Chondrocyte (in vitro differentiated cells): ENCODE data around the gene CACNA1C. TPM values are rescaled to one million over a fixed set of nuclear protein-coding genes. Genes with fewer than 3 reads are reported as not detected.

Experiments
- DNase-seq: peaks from one replicate; pipeline ENCODE4 v3.0.0; 2021; ENCODE audit warnings: mixed read lengths, low spot score
- H3K27ac Mint-ChIP-seq: one replicate; pipeline ENCODE4 v1.8.0; 2021; ENCODE audit warnings: mild to moderate bottlenecking, moderate library complexity, mixed read lengths; ENCODE audit not compliant: unreplicated experiment
- H3K27me3 Mint-ChIP-seq: 2 replicates; pipeline ENCODE4 v1.8.0; 2021; ENCODE audit warnings: low read depth, mixed read lengths
- H3K36me3 Mint-ChIP-seq: 2 replicates; pipeline ENCODE4 v1.8.0; 2021; ENCODE audit warnings: low read depth, mixed read lengths
- H3K4me1 Mint-ChIP-seq: 2 replicates; pipeline ENCODE4 v1.8.0; 2021; ENCODE audit warnings: low read depth, mild to moderate bottlenecking, mixed read lengths
- H3K4me3 Mint-ChIP-seq: one replicate; pipeline ENCODE4 v1.8.0; 2021; ENCODE audit warnings: mild to moderate bottlenecking, moderate library complexity, mixed read lengths; ENCODE audit not compliant: unreplicated experiment
- H3K9me3 Mint-ChIP-seq: 2 replicates; pipeline ENCODE4 v1.8.0; 2021; ENCODE audit warnings: low read depth, mixed read lengths
- CTCF ChIP-seq: fragments of 200-600 bp; sonication (generic); IDR thresholded peaks from 2 replicates; pipeline ENCODE4 v1.5.0; 2021; ENCODE audit warnings: antibody characterized with exemption, mild to moderate bottlenecking, moderate library complexity
- total RNA-seq: library from RNA; stranded (reverse); gene quantifications from 3 replicates; pipeline ENCODE4 v1.2.1, GENCODE V29; 2021

CACNA1C gene
- total RNA-seq, 1 donor from 2014 or later, result 27.0 TPM

DNA sequence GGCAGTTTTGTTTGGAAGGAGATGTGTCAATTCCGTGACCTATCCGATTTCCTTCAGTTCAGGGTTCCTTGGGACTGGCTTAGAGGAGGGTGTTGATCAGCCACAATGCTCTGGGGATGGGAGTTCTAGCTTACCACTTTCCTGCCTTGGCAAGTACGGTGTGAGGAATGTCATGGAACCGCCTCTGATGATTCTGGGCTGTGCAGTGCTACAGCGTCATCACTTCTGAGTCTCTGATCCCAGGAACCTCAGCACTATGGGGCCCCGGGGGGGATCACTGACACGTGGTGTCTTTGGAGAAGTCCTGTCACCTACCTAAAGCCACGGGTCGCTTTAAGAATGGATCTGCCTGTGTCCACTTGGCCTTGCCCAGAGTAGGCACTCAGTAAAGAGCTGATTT, 470.5 kb downstream of the CACNA1C start:
- Mint-ChIP-seq H3K27ac (no peak overlapping the region), H3K4me1 (no peaks in the 10 kb centered on the region), H3K27me3 (no peaks in the 10 kb centered on the region), H3K9me3 (peaks cover 6% of the 10 kb centered on the region), H3K4me3 (no peak overlapping the region), H3K36me3 (peaks cover 27% of the 10 kb centered on the region)
- no peak for TF ChIP-seq CTCF
- no peak for DNase-seq

- no peaks in the 10 kb centered on the region for H3K4me1 Mint-ChIP-seq
- no peak for TF ChIP-seq CTCF
- no peaks in the 10 kb centered on the region for H3K27me3 Mint-ChIP-seq
- peaks cover 6% of the 10 kb centered on the region for H3K9me3 Mint-ChIP-seq
- no peak overlapping the region for H3K27ac Mint-ChIP-seq
- no peak overlapping the region for H3K4me3 Mint-ChIP-seq
- H3K36me3 Mint-ChIP-seq, result peaks cover 28% of the 10 kb centered on the region
- no peak for DNase-seq
Measured at GRCh38 chr12:2523844-2524243, 471.1 kb downstream of the CACNA1C start.

DNA sequence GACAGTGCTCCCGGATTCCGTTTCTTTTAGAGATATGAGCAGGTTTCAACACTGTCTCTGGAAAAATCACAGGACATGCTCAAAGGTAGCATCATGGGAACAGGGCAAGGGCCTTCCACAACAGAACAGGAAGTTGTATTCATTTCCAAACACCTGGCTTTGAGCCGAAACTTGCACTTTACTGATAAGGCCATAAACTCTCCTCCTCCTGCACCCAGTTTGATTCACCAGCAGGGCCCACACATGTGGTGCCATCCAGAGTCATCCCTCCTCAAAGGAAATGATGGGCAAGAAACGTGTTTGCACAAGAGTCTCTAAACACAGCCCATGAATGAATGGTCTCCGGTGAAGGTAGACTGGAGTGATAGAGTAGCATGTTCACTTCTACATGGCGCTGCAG, 473.6 kb downstream of the CACNA1C start:
- no peak overlapping the region for H3K4me3 Mint-ChIP-seq
- H3K27ac Mint-ChIP-seq, result no peak overlapping the region
- H3K4me1 Mint-ChIP-seq, result peaks cover 6% of the 10 kb centered on the region
- DNase-seq, result no peak
- no peaks in the 10 kb centered on the region for H3K9me3 Mint-ChIP-seq
- H3K36me3 Mint-ChIP-seq, result peaks cover 21% of the 10 kb centered on the region
- no peaks in the 10 kb centered on the region for H3K27me3 Mint-ChIP-seq
- TF ChIP-seq CTCF, result no peak

- TF ChIP-seq CTCF, result no peak
- Mint-ChIP-seq H3K27me3 (no peaks in the 10 kb centered on the region), H3K4me1 (peaks cover 6% of the 10 kb centered on the region), H3K36me3 (peaks cover 29% of the 10 kb centered on the region), H3K27ac (no peak overlapping the region), H3K4me3 (no peak overlapping the region), H3K9me3 (no peaks in the 10 kb centered on the region)
- no peak for DNase-seq
Measured at GRCh38 chr12:2528001-2528400, 475.2 kb downstream of the CACNA1C start.

DNA sequence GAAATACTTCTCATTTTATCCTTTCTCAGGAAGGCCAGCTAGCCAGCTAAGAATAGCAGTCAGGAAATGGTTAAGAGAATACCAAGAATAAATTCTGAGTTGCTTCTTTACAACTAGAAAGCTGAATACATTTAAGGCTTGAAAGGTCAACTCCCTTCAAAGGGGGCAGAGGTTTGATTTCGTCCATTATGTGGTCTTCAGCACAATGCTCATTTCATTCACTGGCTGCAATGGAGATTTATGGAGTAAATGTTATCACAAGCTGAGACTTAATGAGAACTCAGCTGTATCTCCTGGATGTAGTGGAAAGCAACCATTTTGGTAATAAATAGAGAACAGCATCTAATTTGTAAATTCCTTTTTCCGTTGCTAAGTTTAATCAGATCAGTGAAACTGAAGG, 477.0 kb downstream of the CACNA1C start:
- Mint-ChIP-seq H3K4me3 (no peak overlapping the region), H3K27ac (no peak overlapping the region), H3K4me1 (peaks cover 6% of the 10 kb centered on the region), H3K36me3 (peaks cover 25% of the 10 kb centered on the region), H3K27me3 (no peaks in the 10 kb centered on the region), H3K9me3 (no peaks in the 10 kb centered on the region)
- DNase-seq, result no peak
- no peak for TF ChIP-seq CTCF
